ENCODE data around the gene STING1.

Gene STING1

GRCh38 chr5:139439013-139439903 is 43.3 kb downstream of the STING1 start, which contains the start of gene DNAJC18:
Gene DNAJC18, minus strand, starts transcription at chr5:139439525. Its CDS starts 80 bp downstream, at chr5:139439445.
- DNase-seq (ENCODE audit: low spot score): peak; percentile 95

GRCh38 chr5:139438707-139439012 is 43.9 kb downstream of the STING1 start:
- DNase-seq (ENCODE audit: low spot score): no peak

- no peak for DNase-seq (ENCODE audit: low spot score)
Measured at GRCh38 chr5:139435676-139436075, 46.9 kb downstream of the STING1 start.

- no peak for DNase-seq (ENCODE audit: low spot score)
Measured at GRCh38 chr5:139431706-139432105, 50.9 kb downstream of the STING1 start.

GRCh38 chr5:139430015-139430414 is 52.5 kb downstream of the STING1 start:
- no peak for DNase-seq (ENCODE audit: low spot score)

GRCh38 chr5:139426203-139426885 is 56.2 kb downstream of the STING1 start:
- peak; percentile 64 for DNase-seq (ENCODE audit: low spot score)

Measured in AG08396 (cell line).